Measurements from ENCODE around the gene C1QTNF8.

Gene C1QTNF8, protein sequence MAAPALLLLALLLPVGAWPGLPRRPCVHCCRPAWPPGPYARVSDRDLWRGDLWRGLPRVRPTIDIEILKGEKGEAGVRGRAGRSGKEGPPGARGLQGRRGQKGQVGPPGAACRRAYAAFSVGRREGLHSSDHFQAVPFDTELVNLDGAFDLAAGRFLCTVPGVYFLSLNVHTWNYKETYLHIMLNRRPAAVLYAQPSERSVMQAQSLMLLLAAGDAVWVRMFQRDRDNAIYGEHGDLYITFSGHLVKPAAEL

GRCh38 chr16:1096169-1097082, at the start of gene C1QTNF8:
C1QTNF8 (minus strand) TSS chr16:1096244; CDS start chr16:1094922, 1,322 bp downstream.
- no peaks in the 10 kb centered on the region for H3K9me3 ChIP-seq (ENCODE audit: control insufficient read depth, insufficient read depth, low read depth, low read length)
- ChIA-PET POLR2A (no interaction called here), CTCF (interaction anchor here (0.8 to 1.5 kb wide), 4 partner anchors 32 to 376 kb away, joined by 3 to 8 read pairs (median 4); no protein-coding TSS in a partner anchor)
- H3K36me3 ChIP-seq (ENCODE audit: control insufficient read depth in 2 of 2, insufficient read depth in 1 of 2, low read length in 2 of 2): no peaks in the 10 kb centered on the region
- no peak within 1 kb of the TSS for H3K27ac ChIP-seq (ENCODE audit: extremely low read depth, low read depth, low read length)
- H3K4me3 ChIP-seq (ENCODE audit: low read depth, low read length): no peak within 1 kb of the TSS
- TF ChIP-seq, protein P1, sequence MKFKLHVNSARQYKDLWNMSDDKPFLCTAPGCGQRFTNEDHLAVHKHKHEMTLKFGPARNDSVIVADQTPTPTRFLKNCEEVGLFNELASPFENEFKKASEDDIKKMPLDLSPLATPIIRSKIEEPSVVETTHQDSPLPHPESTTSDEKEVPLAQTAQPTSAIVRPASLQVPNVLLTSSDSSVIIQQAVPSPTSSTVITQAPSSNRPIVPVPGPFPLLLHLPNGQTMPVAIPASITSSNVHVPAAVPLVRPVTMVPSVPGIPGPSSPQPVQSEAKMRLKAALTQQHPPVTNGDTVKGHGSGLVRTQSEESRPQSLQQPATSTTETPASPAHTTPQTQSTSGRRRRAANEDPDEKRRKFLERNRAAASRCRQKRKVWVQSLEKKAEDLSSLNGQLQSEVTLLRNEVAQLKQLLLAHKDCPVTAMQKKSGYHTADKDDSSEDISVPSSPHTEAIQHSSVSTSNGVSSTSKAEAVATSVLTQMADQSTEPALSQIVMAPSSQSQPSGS (tag by site-specific recombination; IDR thresholded peaks at IDR 0.05; ENCODE audit: low read depth): no peak
- peak; percentile 44; the same call in 1 of the 2 replicates for TF ChIP-seq ZNF600 (tag by site-specific recombination; IDR thresholded peaks at IDR 0.05)
- TF ChIP-seq ZNF585B (tag by site-specific recombination; IDR thresholded peaks at IDR 0.05): no peak
- TF ChIP-seq, protein P2, sequence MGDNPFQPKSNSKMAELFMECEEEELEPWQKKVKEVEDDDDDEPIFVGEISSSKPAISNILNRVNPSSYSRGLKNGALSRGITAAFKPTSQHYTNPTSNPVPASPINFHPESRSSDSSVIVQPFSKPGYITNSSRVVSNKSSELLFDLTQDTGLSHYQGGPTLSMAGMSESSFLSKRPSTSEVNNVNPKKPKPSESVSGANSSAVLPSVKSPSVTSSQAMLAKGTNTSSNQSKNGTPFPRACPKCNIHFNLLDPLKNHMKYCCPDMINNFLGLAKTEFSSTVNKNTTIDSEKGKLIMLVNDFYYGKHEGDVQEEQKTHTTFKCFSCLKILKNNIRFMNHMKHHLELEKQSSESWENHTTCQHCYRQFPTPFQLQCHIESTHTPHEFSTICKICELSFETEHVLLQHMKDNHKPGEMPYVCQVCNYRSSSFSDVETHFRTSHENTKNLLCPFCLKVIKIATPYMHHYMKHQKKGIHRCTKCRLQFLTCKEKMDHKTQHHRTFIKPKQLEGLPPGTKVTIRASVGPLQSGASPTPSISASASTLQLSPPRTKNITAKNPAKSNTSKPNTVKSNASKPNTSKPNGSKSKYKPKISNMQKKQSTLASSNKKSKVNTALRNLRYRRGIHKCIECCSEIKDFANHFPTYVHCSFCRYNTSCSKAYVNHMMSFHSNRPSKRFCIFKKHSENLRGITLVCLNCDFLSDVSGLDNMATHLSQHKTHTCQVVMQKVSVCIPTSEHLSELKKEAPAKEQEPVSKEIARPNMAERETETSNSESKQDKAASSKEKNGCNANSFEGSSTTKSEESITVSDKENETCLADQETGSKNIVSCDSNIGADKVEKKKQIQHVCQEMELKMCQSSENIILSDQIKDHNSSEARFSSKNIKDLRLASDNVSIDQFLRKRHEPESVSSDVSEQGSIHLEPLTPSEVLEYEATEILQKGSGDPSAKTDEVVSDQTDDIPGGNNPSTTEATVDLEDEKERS (tag by site-specific recombination; IDR thresholded peaks at IDR 0.05): no peak
- TF ChIP-seq ZNF398 (tag by site-specific recombination; IDR thresholded peaks at IDR 0.05): no peak
- TF ChIP-seq, protein P3, sequence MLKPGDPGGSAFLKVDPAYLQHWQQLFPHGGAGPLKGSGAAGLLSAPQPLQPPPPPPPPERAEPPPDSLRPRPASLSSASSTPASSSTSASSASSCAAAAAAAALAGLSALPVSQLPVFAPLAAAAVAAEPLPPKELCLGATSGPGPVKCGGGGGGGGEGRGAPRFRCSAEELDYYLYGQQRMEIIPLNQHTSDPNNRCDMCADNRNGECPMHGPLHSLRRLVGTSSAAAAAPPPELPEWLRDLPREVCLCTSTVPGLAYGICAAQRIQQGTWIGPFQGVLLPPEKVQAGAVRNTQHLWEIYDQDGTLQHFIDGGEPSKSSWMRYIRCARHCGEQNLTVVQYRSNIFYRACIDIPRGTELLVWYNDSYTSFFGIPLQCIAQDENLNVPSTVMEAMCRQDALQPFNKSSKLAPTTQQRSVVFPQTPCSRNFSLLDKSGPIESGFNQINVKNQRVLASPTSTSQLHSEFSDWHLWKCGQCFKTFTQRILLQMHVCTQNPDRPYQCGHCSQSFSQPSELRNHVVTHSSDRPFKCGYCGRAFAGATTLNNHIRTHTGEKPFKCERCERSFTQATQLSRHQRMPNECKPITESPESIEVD (tag by site-specific recombination; IDR thresholded peaks at IDR 0.05): no peak
- peak; percentile 25; the same call in 1 of the 2 replicates for TF ChIP-seq KLF1 (tag by site-specific recombination; IDR thresholded peaks at IDR 0.05)
- TF ChIP-seq ZNF146 (tag by site-specific recombination; IDR thresholded peaks at IDR 0.05): no peak
- no peak for TF ChIP-seq ZSCAN16 (tag by site-specific recombination; IDR thresholded peaks at IDR 0.05)
- TF ChIP-seq GLIS1 (tag by site-specific recombination; IDR thresholded peaks at IDR 0.05): peak; percentile 89
- no peak for TF ChIP-seq ZNF175 (tag by site-specific recombination; IDR thresholded peaks at IDR 0.05)
- TF ChIP-seq ZIC2 (tag by site-specific recombination; IDR thresholded peaks at IDR 0.05): peak; percentile 65
- peak; percentile 60 for TF ChIP-seq SP2 (tag by site-specific recombination; IDR thresholded peaks at IDR 0.05)
- H3K4me1 ChIP-seq (ENCODE audit: control insufficient read depth, insufficient read depth, low read length): no peaks in the 10 kb centered on the region
